Measurements from ENCODE around the gene ZNF430.

Gene ZNF430

GRCh38 chr19:21094347-21095025 is 74.0 kb downstream of the ZNF430 start:
- no peak for TF ChIP-seq TSHZ2 (CRISPR knock-in tag; IDR thresholded peaks at IDR 0.05)
- TF ChIP-seq RARB (CRISPR knock-in tag; IDR thresholded peaks at IDR 0.05) = no peak
- no peak for TF ChIP-seq ARNTL (CRISPR knock-in tag; IDR thresholded peaks at IDR 0.05; ENCODE audit: borderline replicate concordance, low read depth)
- no peak for TF ChIP-seq CREB5 (CRISPR knock-in tag; IDR thresholded peaks at IDR 0.05; ENCODE audit: low read depth)
- TF ChIP-seq ZC3H10 (CRISPR knock-in tag; IDR thresholded peaks at IDR 0.05) = no peak
- no peak for TF ChIP-seq SNAI2 (CRISPR knock-in tag; IDR thresholded peaks at IDR 0.05)
- no peak for TF ChIP-seq PATZ1 (CRISPR knock-in tag; IDR thresholded peaks at IDR 0.05; ENCODE audit: borderline replicate concordance)
- TF ChIP-seq ZNF565 (CRISPR knock-in tag; conservative IDR thresholded peaks at IDR 0.05; ENCODE audit: low read depth) = no peak
- ATAC-seq = no peak

GRCh38 chr19:21098291-21098690 is 77.8 kb downstream of the ZNF430 start:
- no peak for ATAC-seq
- TF ChIP-seq ZFP3 (CRISPR knock-in tag; IDR thresholded peaks at IDR 0.05) = no peak
- no peak for TF ChIP-seq TCF4 (CRISPR knock-in tag; IDR thresholded peaks at IDR 0.05; ENCODE audit: borderline replicate concordance)
- TF ChIP-seq ZNF565 (CRISPR knock-in tag; conservative IDR thresholded peaks at IDR 0.05; ENCODE audit: low read depth) = no peak
- no peak for TF ChIP-seq SNAI2 (CRISPR knock-in tag; IDR thresholded peaks at IDR 0.05)
- TF ChIP-seq BACH2 (CRISPR knock-in tag; IDR thresholded peaks at IDR 0.05; ENCODE audit: borderline replicate concordance) = no peak
- TF ChIP-seq TSHZ2 (CRISPR knock-in tag; IDR thresholded peaks at IDR 0.05) = no peak
- TF ChIP-seq ZFP30 (CRISPR knock-in tag; IDR thresholded peaks at IDR 0.05) = no peak
- no peak for TF ChIP-seq ISL1 (CRISPR knock-in tag; IDR thresholded peaks at IDR 0.05)
- TF ChIP-seq CSRNP3 (CRISPR knock-in tag; IDR thresholded peaks at IDR 0.05) = no peak
- TF ChIP-seq ZNF8 (CRISPR knock-in tag; IDR thresholded peaks at IDR 0.05) = no peak
- no peak for TF ChIP-seq GLIS3 (CRISPR knock-in tag; IDR thresholded peaks at IDR 0.05)
- no peak for TF ChIP-seq PPARA (CRISPR knock-in tag; IDR thresholded peaks at IDR 0.05; ENCODE audit: borderline replicate concordance)
- no peak for TF ChIP-seq ZNF70 (CRISPR knock-in tag; IDR thresholded peaks at IDR 0.05)
- no peak for TF ChIP-seq PATZ1 (CRISPR knock-in tag; IDR thresholded peaks at IDR 0.05; ENCODE audit: borderline replicate concordance)
- TF ChIP-seq ESRRG (CRISPR knock-in tag; IDR thresholded peaks at IDR 0.05) = no peak
- no peak for TF ChIP-seq CSDC2 (CRISPR knock-in tag; IDR thresholded peaks at IDR 0.05)
- no peak for TF ChIP-seq CREB5 (CRISPR knock-in tag; IDR thresholded peaks at IDR 0.05; ENCODE audit: low read depth)
- no peak for TF ChIP-seq RARB (CRISPR knock-in tag; IDR thresholded peaks at IDR 0.05)

All from SK-N-SH treated with all-trans-retinoic acid at 6 μM for 48 hours (cell line).